ENCODE results near the gene ZNF488. TPM values are rescaled to one million over a fixed set of nuclear protein-coding genes. Genes with fewer than 3 reads are reported as not detected.
"Not testable (repeated sequence)": the region's sequence is repeated elsewhere in the genome, so short reads cannot be mapped to it uniquely, and the experiment has no call there.

The ZNF488 gene
- total RNA-seq, 1 donor from 2014 or later = not detected

- DNase-seq (no peak), ATAC-seq (no peak)
- intact Hi-C loops (cut with micrococcal nuclease) = no loop called here
These were observed 5.5 kb upstream of the ZNF488 start for GRCh38 chr10:47389619-47390018.

- no peak for ATAC-seq
- no peak for DNase-seq
- intact Hi-C loops (cut with micrococcal nuclease) = no loop called here
These were observed 4.8 kb upstream of the ZNF488 start for GRCh38 chr10:47388879-47389278.

GRCh38 chr10:47386104-47386503, 2.0 kb upstream of the ZNF488 start:
- ATAC-seq; DNase-seq; intact Hi-C loops (cut with micrococcal nuclease): not testable (repeated sequence)

GRCh38 chr10:47383261-47384147, 589 bp downstream of the ZNF488 start:
- ATAC-seq (no peak), DNase-seq (no peak)
- intact Hi-C loops (cut with micrococcal nuclease) = no loop called here

- ATAC-seq (no peak), DNase-seq (no peak)
- intact Hi-C loops (cut with micrococcal nuclease) = no loop called here
These were observed 2.4 kb downstream of the ZNF488 start for GRCh38 chr10:47381427-47382379.

GRCh38 chr10:47381103-47381395, 3.0 kb downstream of the ZNF488 start:
- no peak for ATAC-seq
- intact Hi-C loops (cut with micrococcal nuclease) = no loop called here
- DNase-seq = no peak

- no peak for ATAC-seq
- DNase-seq = no peak
- intact Hi-C loops (cut with micrococcal nuclease) = no loop called here
These were observed 3.6 kb downstream of the ZNF488 start for GRCh38 chr10:47380341-47381102.

- ATAC-seq (no peak), DNase-seq (no peak)
- intact Hi-C loops (cut with micrococcal nuclease) = no loop called here
These were observed 4.2 kb downstream of the ZNF488 start for GRCh38 chr10:47379901-47380300.

GRCh38 chr10:47379445-47379785, 4.7 kb downstream of the ZNF488 start:
- intact Hi-C loops (cut with micrococcal nuclease) = no loop called here
- ATAC-seq (no peak), DNase-seq (no peak)

GRCh38 chr10:47378606-47379444, 5.3 kb downstream of the ZNF488 start:
- intact Hi-C loops (cut with micrococcal nuclease) = no loop called here
- no peak for DNase-seq
- ATAC-seq = no peak

- intact Hi-C loops (cut with micrococcal nuclease) = no loop called here
- DNase-seq (no peak), ATAC-seq (no peak)
These were observed 5.9 kb downstream of the ZNF488 start for GRCh38 chr10:47378183-47378510.

GRCh38 chr10:47376522-47377220, 7.4 kb downstream of the ZNF488 start:
- ATAC-seq (no peak), DNase-seq (no peak)
- intact Hi-C loops (cut with micrococcal nuclease) = no loop called here

- ATAC-seq = no peak
- DNase-seq = no peak
- intact Hi-C loops (cut with micrococcal nuclease) = no loop called here
These were observed 9.2 kb downstream of the ZNF488 start for GRCh38 chr10:47374611-47375536.

GRCh38 chr10:47372726-47373125, 11.4 kb downstream of the ZNF488 start:
- DNase-seq (no peak), ATAC-seq (no peak)
- intact Hi-C loops (cut with micrococcal nuclease) = no loop called here

GRCh38 chr10:47371629-47372485, 12.2 kb downstream of the ZNF488 start:
- intact Hi-C loops (cut with micrococcal nuclease) = no loop called here

GRCh38 chr10:47370878-47371277, 13.2 kb downstream of the ZNF488 start:
- intact Hi-C loops (cut with micrococcal nuclease) = no loop called here
- ATAC-seq = no peak
- DNase-seq = no peak

More at GRCh38 chr10:47371629-47372485, 12.2 kb downstream of the ZNF488 start:
- ATAC-seq (no peak), DNase-seq (no peak)
